ENCODE data around the gene PDE4B. TPM values are rescaled to one million over a fixed set of nuclear protein-coding genes. Genes with fewer than 3 reads are reported as not detected.

PDE4B gene
- total and polyA plus RNA-seq, 7 donors, result 1.6 to 17.2 (median 10.7) TPM

GRCh38 chr1:66355756-66356155 is 563.1 kb downstream of the PDE4B start:
- DNase-seq, result no peak
- Histone ChIP-seq H3K27me3 (no peaks in the 10 kb centered on the region), H3K4me3 (no peak overlapping the region), H3K27ac (no peak overlapping the region), H3K4me1 (peaks cover 0 to 40% (median 26%) of the 10 kb centered on the region in 4 donors), H3K9me3 (no peaks in the 10 kb centered on the region), H3K36me3 (no peaks in the 10 kb centered on the region)
- TF ChIP-seq CTCF (IDR thresholded peaks at IDR 0.05), result no peak
- no peak for TF ChIP-seq POLR2AphosphoS5 (IDR thresholded peaks at IDR 0.05)
- no peak for TF ChIP-seq POLR2A (IDR thresholded peaks at IDR 0.05)
- no peak for TF ChIP-seq EP300 (IDR thresholded peaks at IDR 0.05)
- WGBS, 2 donors, result 72 to 83% methylated on average over 1 of the region's 1 CpG
- intact Hi-C loops (cut with DNase I), result no loop called here

GRCh38 chr1:66356605-66357004 is 563.9 kb downstream of the PDE4B start:
- no peaks in the 10 kb centered on the region for H3K9me3 ChIP-seq
- DNase-seq, result no peak
- peaks cover 0 to 3% (median 0%) of the 10 kb centered on the region in 4 donors for H3K36me3 ChIP-seq
- H3K27ac ChIP-seq, result no peak overlapping the region
- H3K4me3 ChIP-seq, result no peak overlapping the region
- no peak for TF ChIP-seq CTCF (IDR thresholded peaks at IDR 0.05)
- TF ChIP-seq EP300 (IDR thresholded peaks at IDR 0.05), result no peak
- TF ChIP-seq POLR2AphosphoS5 (IDR thresholded peaks at IDR 0.05), result no peak
- TF ChIP-seq POLR2A (IDR thresholded peaks at IDR 0.05), result no peak
- 84 to 89% methylated on average over 2 of the region's 2 CpGs for WGBS, 2 donors
- intact Hi-C loops (cut with DNase I), result no loop called here
- H3K4me1 ChIP-seq, result peaks cover 0 to 39% (median 22%) of the 10 kb centered on the region in 4 donors
- H3K27me3 ChIP-seq, result no peaks in the 10 kb centered on the region

- TF ChIP-seq EP300 (IDR thresholded peaks at IDR 0.05) (no peak), POLR2AphosphoS5 (IDR thresholded peaks at IDR 0.05) (no peak)
- peaks cover 0 to 35% (median 21%) of the 10 kb centered on the region in 4 donors for H3K4me1 ChIP-seq
- 78 to 82% methylated on average over 4 of the region's 4 CpGs for WGBS, 2 donors
- H3K27me3 ChIP-seq, result no peaks in the 10 kb centered on the region
- peaks cover 0 to 7% (median 0%) of the 10 kb centered on the region in 4 donors for H3K36me3 ChIP-seq
- intact Hi-C loops (cut with DNase I), result no loop called here
- H3K27ac ChIP-seq, result no peak overlapping the region
- DNase-seq, result no peak
- no peak overlapping the region for H3K4me3 ChIP-seq
- H3K9me3 ChIP-seq, result no peaks in the 10 kb centered on the region
These were observed 564.3 kb downstream of the PDE4B start for GRCh38 chr1:66357021-66357420.

GRCh38 chr1:66357478-66358197 is 564.9 kb downstream of the PDE4B start:
- intact Hi-C loops (cut with DNase I), result no loop called here
- Histone ChIP-seq H3K4me3 (no peak overlapping the region), H3K36me3 (peaks cover 0 to 13% (median 0%) of the 10 kb centered on the region in 4 donors), H3K4me1 (peaks cover 0 to 33% (median 20%) of the 10 kb centered on the region in 4 donors), H3K27me3 (no peaks in the 10 kb centered on the region), H3K27ac (no peak overlapping the region), H3K9me3 (no peaks in the 10 kb centered on the region)
- DNase-seq, result no peak
- WGBS, 2 donors, result 67 to 71% methylated on average over 3 of the region's 3 CpGs
- no peak for TF ChIP-seq CTCF (IDR thresholded peaks at IDR 0.05)
- no peak for TF ChIP-seq POLR2AphosphoS5 (IDR thresholded peaks at IDR 0.05)

- peaks cover 0 to 19% (median 9%) of the 10 kb centered on the region in 4 donors for H3K4me1 ChIP-seq
- TF ChIP-seq CTCF (IDR thresholded peaks at IDR 0.05), result no peak
- no peak for TF ChIP-seq EP300 (IDR thresholded peaks at IDR 0.05)
- TF ChIP-seq POLR2AphosphoS5 (IDR thresholded peaks at IDR 0.05), result no peak
- no peak for TF ChIP-seq POLR2A (IDR thresholded peaks at IDR 0.05)
- intact Hi-C loops (cut with DNase I), result no loop called here
- H3K4me3 ChIP-seq, result no peak overlapping the region
- H3K36me3 ChIP-seq, result peaks cover 0 to 30% (median 6%) of the 10 kb centered on the region in 4 donors
- H3K27ac ChIP-seq, result no peak overlapping the region
- no peaks in the 10 kb centered on the region for H3K9me3 ChIP-seq
- DNase-seq, result no peak
- H3K27me3 ChIP-seq, result no peaks in the 10 kb centered on the region
- 66 to 69% methylated on average over 1 of the region's 1 CpG for WGBS, 2 donors
These were observed 566.6 kb downstream of the PDE4B start for GRCh38 chr1:66359269-66359668.

Data from sigmoid colon (tissue), 7 donors.